IPS-15b (cell line): Measurements from ENCODE around the gene RIPOR3.
"Not testable (repeated sequence)": the region's sequence is repeated elsewhere in the genome, so short reads cannot be mapped to it uniquely, and the experiment has no call there.

Experiments
- H3K27me3 ChIP-seq: one replicate; pipeline ENCODE4 v1.6.1; 2013; ENCODE audit warnings: low read length; ENCODE audit not compliant: control insufficient read depth, insufficient read depth
- H3K36me3 ChIP-seq: one replicate; pipeline ENCODE4 v1.6.1; 2013; ENCODE audit warnings: low read length; ENCODE audit not compliant: control insufficient read depth, insufficient read depth
- H3K4me1 ChIP-seq: one replicate; pipeline ENCODE4 v1.6.1; 2013; ENCODE audit warnings: mild to moderate bottlenecking, low read length; ENCODE audit not compliant: control insufficient read depth, insufficient read depth
- H3K4me3 ChIP-seq: one replicate; pipeline ENCODE4 v1.5.1; 2013; ENCODE audit warnings: low read depth, low read length
- H3K9ac ChIP-seq: one replicate; pipeline ENCODE4 v1.6.1; 2013; ENCODE audit warnings: low read depth, mild to moderate bottlenecking, low read length
- H3K9me3 ChIP-seq: one replicate; pipeline ENCODE4 v1.6.1; 2013; ENCODE audit warnings: mild to moderate bottlenecking, low read length; ENCODE audit not compliant: control insufficient read depth, insufficient read depth

The RIPOR3 gene

GRCh38 chr20:50641625-50642287, 49.6 kb downstream of the RIPOR3 start:
- not testable (repeated sequence) for H3K27me3 ChIP-seq, H3K36me3 ChIP-seq, H3K9me3 ChIP-seq, H3K9ac ChIP-seq
- peaks cover 16% of the 10 kb centered on the region for H3K4me1 ChIP-seq
- H3K4me3 ChIP-seq, result peak overlapping the region; percentile 30

GRCh38 chr20:50639971-50640711, 51.2 kb downstream of the RIPOR3 start:
- not testable (repeated sequence) for H3K9ac ChIP-seq, H3K27me3 ChIP-seq, H3K4me3 ChIP-seq, H3K36me3 ChIP-seq, H3K9me3 ChIP-seq
- H3K4me1 ChIP-seq, result peaks cover 21% of the 10 kb centered on the region

GRCh38 chr20:50638015-50638847, 53.1 kb downstream of the RIPOR3 start:
- not testable (repeated sequence) for H3K9ac ChIP-seq, H3K36me3 ChIP-seq, H3K4me3 ChIP-seq, H3K27me3 ChIP-seq, H3K9me3 ChIP-seq
- H3K4me1 ChIP-seq, result peaks cover 20% of the 10 kb centered on the region

- H3K36me3 ChIP-seq, result no peaks in the 10 kb centered on the region
- H3K4me1 ChIP-seq, result peaks cover 16% of the 10 kb centered on the region
- no peak overlapping the region for H3K4me3 ChIP-seq
- H3K27me3 ChIP-seq, result no peaks in the 10 kb centered on the region
- H3K9me3 ChIP-seq, result no peaks in the 10 kb centered on the region
- no peak overlapping the region for H3K9ac ChIP-seq
Measured at GRCh38 chr20:50636601-50637540, 54.5 kb downstream of the RIPOR3 start.

- H3K9me3 ChIP-seq, result no peaks in the 10 kb centered on the region
- H3K4me3 ChIP-seq, result peak overlapping the region; percentile 16
- no peak overlapping the region for H3K9ac ChIP-seq
- H3K27me3 ChIP-seq, result no peaks in the 10 kb centered on the region
- H3K4me1 ChIP-seq, result peaks cover 14% of the 10 kb centered on the region
- H3K36me3 ChIP-seq, result no peaks in the 10 kb centered on the region
Measured at GRCh38 chr20:50635676-50636600, 55.4 kb downstream of the RIPOR3 start.

- no peaks in the 10 kb centered on the region for H3K9me3 ChIP-seq
- peaks cover 14% of the 10 kb centered on the region for H3K4me1 ChIP-seq
- H3K36me3 ChIP-seq, result no peaks in the 10 kb centered on the region
- H3K4me3 ChIP-seq, result peak overlapping the region; percentile 16
- H3K27me3 ChIP-seq, result no peaks in the 10 kb centered on the region
- H3K9ac ChIP-seq, result no peak overlapping the region
Measured at GRCh38 chr20:50635014-50635557, 56.3 kb downstream of the RIPOR3 start.

GRCh38 chr20:50634191-50634590, 57.2 kb downstream of the RIPOR3 start:
- H3K4me1 ChIP-seq, result peaks cover 14% of the 10 kb centered on the region
- no peaks in the 10 kb centered on the region for H3K27me3 ChIP-seq
- no peaks in the 10 kb centered on the region for H3K9me3 ChIP-seq
- H3K9ac ChIP-seq, result no peak overlapping the region
- no peak overlapping the region for H3K4me3 ChIP-seq
- H3K36me3 ChIP-seq, result no peaks in the 10 kb centered on the region

GRCh38 chr20:50633361-50633760, 58.0 kb downstream of the RIPOR3 start:
- H3K9ac ChIP-seq, result no peak overlapping the region

GRCh38 chr20:50632701-50633100, 58.6 kb downstream of the RIPOR3 start:
- no peaks in the 10 kb centered on the region for H3K9me3 ChIP-seq
- H3K9ac ChIP-seq, result no peak overlapping the region
- H3K4me1 ChIP-seq, result peaks cover 11% of the 10 kb centered on the region

More at GRCh38 chr20:50633361-50633760, 58.0 kb downstream of the RIPOR3 start:
- Histone ChIP-seq H3K36me3 (no peaks in the 10 kb centered on the region), H3K4me3 (no peak overlapping the region), H3K27me3 (no peaks in the 10 kb centered on the region), H3K4me1 (peaks cover 11% of the 10 kb centered on the region), H3K9me3 (no peaks in the 10 kb centered on the region)

GRCh38 chr20:50632236-50632635, 59.1 kb downstream of the RIPOR3 start:
- Histone ChIP-seq H3K27me3 (no peaks in the 10 kb centered on the region), H3K9ac (no peak overlapping the region), H3K36me3 (no peaks in the 10 kb centered on the region), H3K4me3 (no peak overlapping the region), H3K4me1 (peaks cover 11% of the 10 kb centered on the region), H3K9me3 (no peaks in the 10 kb centered on the region)

More at GRCh38 chr20:50632701-50633100, 58.6 kb downstream of the RIPOR3 start:
- Histone ChIP-seq H3K27me3 (no peaks in the 10 kb centered on the region), H3K4me3 (no peak overlapping the region), H3K36me3 (no peaks in the 10 kb centered on the region)
